DOHH2 (cell line): ENCODE data around the gene FSHR.

Source experiments
- CTCF ChIP-seq: fragments of 200-600 bp; sonication (generic); IDR thresholded peaks from one replicate; pipeline ENCODE4 v1.5.1; 2014; ENCODE audit warnings: antibody characterized with exemption, mild to moderate bottlenecking, low read depth, low read length; ENCODE audit not compliant: poor library complexity, severe bottlenecking
- EZH2phosphoT487 ChIP-seq: fragments of 200-600 bp; sonication (generic); IDR thresholded peaks from 2 replicates; pipeline ENCODE4 v1.6.1; 2017; ENCODE audit warnings: borderline replicate concordance, mild to moderate bottlenecking, antibody characterized with exemption, low read length, moderate library complexity, mixed read lengths

GRCh38 chr2:49053156-49053555 lies 101.2 kb downstream of the FSHR start:
- TF ChIP-seq CTCF (no peak), EZH2phosphoT487 (no peak)
